SH-SY5Y (cell line): ENCODE measurements around the gene SRD5A2.

Experiments used
- GATA2 ChIP-seq: IDR thresholded peaks from 2 replicates; pipeline ENCODE4 v1.6.1; 2011; ENCODE audit warnings: mild to moderate bottlenecking, low read depth, low read length
- GATA3 ChIP-seq: IDR thresholded peaks from 2 replicates; pipeline ENCODE4 v1.6.1; 2011; ENCODE audit warnings: low read depth, mild to moderate bottlenecking, low read length, moderate library complexity

DNA sequence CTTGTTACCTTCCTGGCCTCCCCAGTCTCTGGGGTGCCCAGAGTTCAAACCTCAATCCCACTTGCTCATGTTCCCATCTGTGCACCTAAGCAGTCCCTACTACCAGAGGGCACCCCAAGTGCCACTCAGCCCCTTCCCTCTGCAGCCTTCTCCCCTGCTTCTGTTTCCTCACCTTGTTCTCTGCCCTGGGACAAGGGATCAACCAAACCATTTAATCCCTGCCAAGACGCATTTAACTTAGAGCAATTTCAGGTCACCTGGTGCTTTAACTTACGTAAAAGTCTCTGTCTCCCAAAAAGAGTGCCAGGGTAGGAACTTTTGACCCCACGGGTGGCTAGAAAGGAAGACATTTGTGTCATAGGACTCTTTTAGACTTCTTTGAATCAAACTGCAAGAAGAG, 67.2 kb downstream of the SRD5A2 start:
- TF ChIP-seq GATA2 (no peak), GATA3 (no peak)
